CD4-positive, CD25-positive, alpha-beta regulatory T cell (primary cell): Measurements from ENCODE around the gene TECPR2. TPM values are rescaled to one million over a fixed set of nuclear protein-coding genes. Genes with fewer than 3 reads are reported as not detected.
A peak's percentile ranks its signal among the peaks of the same experiment; 100 is the strongest.

ENCODE experiments used
- ATAC-seq, 2 donors: fragments of 150-1000 bp; cut with Tn5 transposase; one replicate each; pipeline ENCODE4 v1.10.0; 2021; ENCODE audit warnings: low read depth in 2 of 2, moderate number of reproducible peaks in 2 of 2, moderate library complexity in 1 of 2
- DNase-seq, 3 donors: peaks; one replicate each; pipeline versions ENCODE4 v3.0.0 to v3.0.0-alpha.2; 2012 to 2022; ENCODE audit warnings: mixed read lengths in 1 of 3
- H3K27ac ChIP-seq: one replicate; pipeline ENCODE4 v1.7.0; 2013; ENCODE audit warnings: mild to moderate bottlenecking, low read length; ENCODE audit not compliant: insufficient read depth, poor library complexity, severe bottlenecking
- H3K27me3 ChIP-seq: one replicate; pipeline ENCODE4 v1.7.0; 2013; ENCODE audit warnings: low read length; ENCODE audit not compliant: control insufficient read depth, insufficient read depth
- H3K36me3 ChIP-seq: one replicate; pipeline ENCODE4 v1.7.0; 2013; ENCODE audit warnings: mild to moderate bottlenecking, low read length, moderate library complexity; ENCODE audit not compliant: control insufficient read depth, insufficient read depth
- H3K4me1 ChIP-seq: 2 replicates; pipeline ENCODE4 v1.7.0; 2013; ENCODE audit warnings: mild to moderate bottlenecking, low read length; ENCODE audit not compliant: insufficient read depth, control insufficient read depth, poor library complexity, severe bottlenecking
- H3K4me3 ChIP-seq: one replicate; pipeline ENCODE4 v1.7.0; 2013; ENCODE audit warnings: low read depth, mild to moderate bottlenecking, low read length, moderate library complexity
- H3K9me3 ChIP-seq, 2 experiments: 1 replicate in 1 of 2; 2 replicates in 1 of 2; pipeline ENCODE4 v1.7.0; 2013; ENCODE audit warnings: low read length in 2 of 2, mild to moderate bottlenecking in 1 of 2, moderate library complexity in 1 of 2; ENCODE audit not compliant: control insufficient read depth in 2 of 2
- H3K27ac Mint-ChIP-seq, 3 donors: one replicate each; pipeline ENCODE4 v1.8.0; 2020 to 2022; ENCODE audit warnings: mild to moderate bottlenecking in 3 of 3, mixed read lengths in 3 of 3, moderate library complexity in 2 of 3
- H3K27me3 Mint-ChIP-seq: one replicate; pipeline ENCODE4 v1.8.0; 2022; ENCODE audit warnings: mild to moderate bottlenecking, mixed read lengths
- H3K36me3 Mint-ChIP-seq: one replicate; pipeline ENCODE4 v1.8.0; 2020; ENCODE audit warnings: mixed read lengths
- H3K4me1 Mint-ChIP-seq, 4 donors: one replicate each; pipeline ENCODE4 v1.8.0; 2020 to 2022; ENCODE audit warnings: mixed read lengths in 4 of 4, mild to moderate bottlenecking in 1 of 4
- H3K4me3 Mint-ChIP-seq, 4 donors: one replicate each; pipeline ENCODE4 v1.8.0; 2020 to 2022; ENCODE audit warnings: mild to moderate bottlenecking in 4 of 4, mixed read lengths in 4 of 4, moderate library complexity in 3 of 4
- H3K9me3 Mint-ChIP-seq, 7 donors: one replicate each; pipeline ENCODE4 v1.8.0; 2020 to 2022; ENCODE audit warnings: mixed read lengths in 7 of 7, mild to moderate bottlenecking in 3 of 7, moderate library complexity in 2 of 7
- polyA plus RNA-seq, 4 donors: library from polyadenylated mRNA; unstranded; fragments of 300-500 nt; fragmentation: Illumina TruSeq; gene quantifications; one replicate each; pipeline ENCODE4 v1.2.3, GENCODE V29; 2021
- total RNA-seq: library from RNA; stranded (reverse); gene quantifications from one replicate; pipeline ENCODE4 v1.2.3, GENCODE V29; 2022

The TECPR2 gene
- total and polyA plus RNA-seq, 5 donors from 2014 or later, result 2.4 to 12.7 (median 2.9) TPM

GRCh38 chr14:102523569-102524450 lies 161.1 kb downstream of the TECPR2 start:
- Histone ChIP-seq H3K9me3 (no peaks in the 10 kb centered on the region), H3K4me1 (peaks cover 22% of the 10 kb centered on the region), H3K27me3 (no peaks in the 10 kb centered on the region), H3K36me3 (no peaks in the 10 kb centered on the region), H3K4me3 (peak overlapping the region; percentile 57), H3K27ac (peak overlapping the region; percentile 69)
- ATAC-seq, result no peak
- DNase-seq, result no peak
- Mint-ChIP-seq H3K27ac (peak overlapping the region in 1 of 3 donors; percentile 48), H3K4me3 (peak overlapping the region; percentile 74 to 96 (median 87)), H3K27me3 (peaks cover under 1% of the 10 kb centered on the region), H3K36me3 (no peaks in the 10 kb centered on the region), H3K4me1 (peaks cover 7 to 29% (median 15%) of the 10 kb centered on the region in 4 donors), H3K9me3 (no peaks in the 10 kb centered on the region)

GRCh38 chr14:102524451-102525218 lies 161.9 kb downstream of the TECPR2 start:
- Histone ChIP-seq H3K27me3 (no peaks in the 10 kb centered on the region), H3K36me3 (no peaks in the 10 kb centered on the region), H3K27ac (peak overlapping the region; percentile 69), H3K4me3 (peak overlapping the region; percentile 81), H3K4me1 (peaks cover 22% of the 10 kb centered on the region), H3K9me3 (no peaks in the 10 kb centered on the region)
- Mint-ChIP-seq H3K9me3 (no peaks in the 10 kb centered on the region), H3K4me1 (peaks cover 7 to 29% (median 16%) of the 10 kb centered on the region in 4 donors), H3K4me3 (peak overlapping the region; percentile 79 to 96 (median 90)), H3K27ac (peak overlapping the region; percentile 48 to 86 (median 66)), H3K27me3 (no peaks in the 10 kb centered on the region), H3K36me3 (no peaks in the 10 kb centered on the region)
- DNase-seq, result peak; percentile 82 to 97 (median 84)
- peak; percentile 88 to 89 for ATAC-seq

- H3K27me3 ChIP-seq, result no peaks in the 10 kb centered on the region
Observed at GRCh38 chr14:102525219-102525928, 162.6 kb downstream of the TECPR2 start.

GRCh38 chr14:102525929-102526497 lies 163.3 kb downstream of the TECPR2 start:
- H3K27ac Mint-ChIP-seq, result peak overlapping the region; percentile 48 to 96 (median 86)
- Histone ChIP-seq H3K36me3 (no peaks in the 10 kb centered on the region), H3K27ac (peak overlapping the region; percentile 69), H3K9me3 (no peaks in the 10 kb centered on the region), H3K27me3 (no peaks in the 10 kb centered on the region), H3K4me3 (peak overlapping the region; percentile 81), H3K4me1 (peaks cover 31% of the 10 kb centered on the region)
- H3K4me3 Mint-ChIP-seq, result peak overlapping the region; percentile 79 to 96 (median 90)
- H3K9me3 Mint-ChIP-seq, result no peaks in the 10 kb centered on the region
- no peaks in the 10 kb centered on the region for H3K27me3 Mint-ChIP-seq
- ATAC-seq (no peak), DNase-seq (no peak)
- no peaks in the 10 kb centered on the region for H3K36me3 Mint-ChIP-seq
- H3K4me1 Mint-ChIP-seq, result peaks cover 12 to 41% (median 23%) of the 10 kb centered on the region in 4 donors

More at GRCh38 chr14:102525219-102525928, 162.6 kb downstream of the TECPR2 start:
- Histone ChIP-seq H3K36me3 (no peaks in the 10 kb centered on the region), H3K9me3 (no peaks in the 10 kb centered on the region), H3K27ac (peak overlapping the region; percentile 69), H3K4me3 (peak overlapping the region; percentile 81), H3K4me1 (peaks cover 25% of the 10 kb centered on the region)
- peak overlapping the region; percentile 48 to 96 (median 86) for H3K27ac Mint-ChIP-seq
- peak overlapping the region; percentile 79 to 96 (median 90) for H3K4me3 Mint-ChIP-seq
- peak; percentile 35 to 81 (median 49) for DNase-seq
- ATAC-seq, result peak; percentile 26 to 36
- peaks cover 7 to 35% (median 18%) of the 10 kb centered on the region in 4 donors for H3K4me1 Mint-ChIP-seq
- no peaks in the 10 kb centered on the region for H3K27me3 Mint-ChIP-seq
- no peaks in the 10 kb centered on the region for H3K9me3 Mint-ChIP-seq
- H3K36me3 Mint-ChIP-seq, result no peaks in the 10 kb centered on the region

GRCh38 chr14:102528431-102529170 lies 165.9 kb downstream of the TECPR2 start:
- no peaks in the 10 kb centered on the region for H3K36me3 ChIP-seq
- H3K4me3 Mint-ChIP-seq, result peak overlapping the region in 1 of 4 donors; percentile 15
- H3K27me3 ChIP-seq, result no peaks in the 10 kb centered on the region
- no peak overlapping the region for H3K4me3 ChIP-seq
- H3K27ac Mint-ChIP-seq, result peak overlapping the region in 1 of 3 donors; percentile 56
- DNase-seq (no peak), ATAC-seq (no peak)
- H3K36me3 Mint-ChIP-seq, result no peaks in the 10 kb centered on the region
- H3K4me1 Mint-ChIP-seq, result peaks cover 14 to 42% (median 24%) of the 10 kb centered on the region in 4 donors
- H3K27me3 Mint-ChIP-seq, result no peaks in the 10 kb centered on the region
- H3K4me1 ChIP-seq, result peaks cover 34% of the 10 kb centered on the region
- H3K9me3 Mint-ChIP-seq, result no peaks in the 10 kb centered on the region
- H3K9me3 ChIP-seq, result no peaks in the 10 kb centered on the region
- H3K27ac ChIP-seq, result no peak overlapping the region

- H3K27ac ChIP-seq, result peak overlapping the region; percentile 26
- Mint-ChIP-seq H3K4me3 (peak overlapping the region; percentile 17 to 85 (median 60)), H3K9me3 (no peaks in the 10 kb centered on the region), H3K27ac (peak overlapping the region; percentile 61 to 93 (median 73)), H3K4me1 (peaks cover 6 to 24% (median 12%) of the 10 kb centered on the region in 4 donors), H3K36me3 (no peaks in the 10 kb centered on the region), H3K27me3 (no peaks in the 10 kb centered on the region)
- no peaks in the 10 kb centered on the region for H3K27me3 ChIP-seq
- H3K4me3 ChIP-seq, result peak overlapping the region; percentile 41
- H3K36me3 ChIP-seq, result no peaks in the 10 kb centered on the region
- no peaks in the 10 kb centered on the region for H3K9me3 ChIP-seq
- H3K4me1 ChIP-seq, result peaks cover 14% of the 10 kb centered on the region
- DNase-seq (peak in 2 of 3 donors; percentile 33 to 89), ATAC-seq (peak; percentile 78 to 81)
Observed at GRCh38 chr14:102530828-102531478, 168.2 kb downstream of the TECPR2 start.
